Measurements from ENCODE around the gene MYO18A.

- peak; percentile 80 to 92 (median 90) for TF ChIP-seq CTCF (IDR thresholded peaks at IDR 0.05)
- TF ChIP-seq POLR2A (IDR thresholded peaks at IDR 0.05) = no peak
- peak; percentile 66 for TF ChIP-seq POLR2AphosphoS5 (IDR thresholded peaks at IDR 0.05)
Measured at GRCh38 chr17:29111816-29112499, 68.2 kb downstream of the MYO18A start.

Data from prostate gland (tissue), 2 donors.